GM23338 (cell line): ENCODE data around the gene MRPS5. TPM values are rescaled to one million over a fixed set of nuclear protein-coding genes. Genes with fewer than 3 reads are reported as not detected.

Experiments
- ATAC-seq: fragments of 200-7000 bp; cut with Tn5 transposase; 3 replicates; pipeline ENCODE4 v1.9.1; 2020
- DNase-seq: peaks from one replicate; pipeline ENCODE4 v3.0.0-alpha.2; 2015; ENCODE audit warnings: low spot score
- H2AFZ ChIP-seq: fragments of 200-600 bp; sonication (generic); 2 replicates; pipeline ENCODE4 v1.8.0; 2016; ENCODE audit warnings: antibody characterized with exemption, mild to moderate bottlenecking, moderate library complexity
- H3F3A ChIP-seq: fragments of 200-600 bp; sonication (generic); replicated peaks from 2 replicates; pipeline ENCODE4 v1.8.0; 2017; ENCODE audit warnings: antibody characterized with exemption, mixed run types, low read depth
- H3K27ac ChIP-seq: fragments of 200-600 bp; sonication (generic); 2 replicates; pipeline ENCODE4 v1.6.1; 2016; ENCODE audit warnings: low read depth
- H3K27me3 ChIP-seq: fragments of 200-600 bp; sonication (generic); 2 replicates; pipeline ENCODE4 v1.8.0; 2016; ENCODE audit warnings: mild to moderate bottlenecking, mixed run types, moderate library complexity; ENCODE audit not compliant: insufficient read depth
- H3K36me3 ChIP-seq: fragments of 200-600 bp; sonication (generic); 2 replicates; pipeline ENCODE4 v1.8.0; 2016; ENCODE audit warnings: mild to moderate bottlenecking; ENCODE audit not compliant: insufficient read depth
- H3K4me1 ChIP-seq: fragments of 200-600 bp; sonication (generic); 2 replicates; pipeline ENCODE4 v1.8.0; 2016; ENCODE audit warnings: mild to moderate bottlenecking, moderate library complexity; ENCODE audit not compliant: insufficient read depth
- H3K4me2 ChIP-seq: fragments of 200-600 bp; sonication (generic); 2 replicates; pipeline ENCODE4 v1.7.1; 2017; ENCODE audit warnings: mixed run types
- H3K4me3 ChIP-seq: fragments of 200-600 bp; sonication (generic); 2 replicates; pipeline ENCODE4 v1.6.1; 2016; ENCODE audit warnings: mixed run types
- H3K79me2 ChIP-seq: fragments of 200-600 bp; sonication (generic); replicated peaks from 2 replicates; pipeline ENCODE4 v1.8.0; 2017; ENCODE audit warnings: mild to moderate bottlenecking; ENCODE audit not compliant: insufficient read depth
- H3K9me2 ChIP-seq: fragments of 200-600 bp; sonication (generic); 2 replicates; pipeline ENCODE4 v1.8.0; 2017; ENCODE audit not compliant: insufficient read depth
- H4K20me1 ChIP-seq: fragments of 200-600 bp; sonication (generic); replicated peaks from 2 replicates; pipeline ENCODE4 v1.8.0; 2017; ENCODE audit warnings: mild to moderate bottlenecking; ENCODE audit not compliant: insufficient read depth
- H3K27ac Mint-ChIP-seq: 2 replicates; pipeline ENCODE4 v1.8.0; 2020; ENCODE audit warnings: inconsistent platforms, mild to moderate bottlenecking, moderate library complexity, mixed read lengths
- H3K27me3 Mint-ChIP-seq: 3 replicates; pipeline ENCODE4 v1.8.0; 2022; ENCODE audit warnings: low read depth, mild to moderate bottlenecking, moderate library complexity, mixed read lengths, inconsistent platforms; ENCODE audit not compliant: insufficient read depth, poor library complexity
- H3K36me3 Mint-ChIP-seq: 3 replicates; pipeline ENCODE4 v1.8.0; 2021; ENCODE audit warnings: low read depth, mild to moderate bottlenecking, inconsistent platforms, moderate library complexity, mixed read lengths
- H3K4me1 Mint-ChIP-seq: 3 replicates; pipeline ENCODE4 v1.8.0; 2020; ENCODE audit warnings: mild to moderate bottlenecking, inconsistent platforms, mixed read lengths
- H3K4me3 Mint-ChIP-seq: 3 replicates; pipeline ENCODE4 v1.8.0; 2021; ENCODE audit warnings: moderate library complexity, mild to moderate bottlenecking, inconsistent platforms, mixed read lengths
- H3K9me3 Mint-ChIP-seq: 3 replicates; pipeline ENCODE4 v1.8.0; 2020; ENCODE audit warnings: moderate library complexity, mild to moderate bottlenecking, inconsistent platforms, mixed read lengths
- CREB1 ChIP-seq: fragments of 250-450 bp; sonication (Bioruptor Pico); IDR thresholded peaks from 2 replicates; pipeline ENCODE4 v1.5.0; 2020; ENCODE audit warnings: low read depth, mild to moderate bottlenecking, moderate library complexity
- EZH2 ChIP-seq: fragments of 200-600 bp; sonication (generic); IDR thresholded peaks from one replicate; pipeline ENCODE4 v1.8.0; 2017; ENCODE audit warnings: antibody characterized with exemption, mild to moderate bottlenecking, low read depth; ENCODE audit not compliant: unreplicated experiment
- POLR2AphosphoS5 ChIP-seq: IDR thresholded peaks from 2 replicates; pipeline ENCODE4 v1.6.1; 2016; ENCODE audit warnings: antibody characterized with exemption, low read depth
- ZNF114 ChIP-seq: fragments of 250-450 bp; sonication (Bioruptor Pico); IDR thresholded peaks from 2 replicates; pipeline ENCODE4 v1.5.0; 2020; ENCODE audit warnings: mild to moderate bottlenecking, moderate library complexity
- ZNF331 ChIP-seq: fragments of 250-450 bp; sonication (Bioruptor Pico); IDR thresholded peaks from 2 replicates; pipeline ENCODE4 v1.5.0; 2020; ENCODE audit warnings: low read depth, mild to moderate bottlenecking, moderate library complexity
- polyA plus RNA-seq: library from polyadenylated mRNA; unstranded; fragments of >200 nt; fragmentation: Nextera tagmentation; extraction: Ambion mirVana; gene quantifications from 2 replicates; pipeline ENCODE4 v1.2.1, GENCODE V29; 2016
- total RNA-seq: library from RNA; depleted of rRNA; stranded (reverse); fragments of >200 nt; shearing (Covaris generic); gene quantifications from 2 replicates; pipeline ENCODE4 v1.2.3, GENCODE V29; 2014
- TF ChIP-seq, protein P1 (sequence below): fragments of 250-450 bp; sonication (Bioruptor Pico); IDR thresholded peaks from 2 replicates; pipeline ENCODE4 v1.5.0; 2020; ENCODE audit warnings: mild to moderate bottlenecking, moderate library complexity
- TF ChIP-seq, protein P2 (sequence below): IDR thresholded peaks from 2 replicates; pipeline ENCODE4 v1.6.1; 2016; ENCODE audit warnings: antibody characterized with exemption

MRPS5 gene
- total and polyA plus RNA-seq, 2 experiments from 2014 or later, result 51.9 to 79.0 TPM

DNA sequence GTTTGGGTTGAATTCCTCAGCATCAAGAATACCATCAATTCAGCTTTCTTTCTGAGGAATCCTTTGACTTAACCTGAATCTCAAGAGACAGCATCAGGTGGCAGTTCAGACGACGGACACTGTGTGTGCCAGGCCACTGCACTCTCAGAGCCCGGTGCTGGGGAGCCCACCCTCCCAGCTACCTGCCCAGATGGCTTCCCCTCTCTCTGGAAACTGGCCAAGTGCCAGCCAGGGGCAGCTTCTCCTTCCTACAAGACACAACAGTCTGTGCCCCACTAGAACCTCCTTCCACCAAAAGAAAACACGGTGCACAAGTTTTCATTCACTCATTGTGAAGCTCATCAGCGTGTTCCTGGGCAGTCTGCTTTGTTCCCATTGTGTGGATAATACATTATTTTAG, 67.6 kb downstream of the MRPS5 start:
- DNase-seq (no peak), ATAC-seq (no peak)
- no peak overlapping the region for H3K4me2 ChIP-seq
- Mint-ChIP-seq H3K4me3 (no peak overlapping the region), H3K27me3 (peaks cover 8% of the 10 kb centered on the region), H3K9me3 (no peaks in the 10 kb centered on the region), H3K4me1 (peaks cover 2% of the 10 kb centered on the region; the same call in 2 of the 3 replicates), H3K36me3 (no peaks in the 10 kb centered on the region), H3K27ac (no peak overlapping the region)
- H3K4me3 ChIP-seq, result no peak overlapping the region
- no peaks in the 10 kb centered on the region for H3K36me3 ChIP-seq
- no peaks in the 10 kb centered on the region for H3K27me3 ChIP-seq
- no peaks in the 10 kb centered on the region for H3F3A ChIP-seq
- no peaks in the 10 kb centered on the region for H3K79me2 ChIP-seq
- no peak overlapping the region for H3K27ac ChIP-seq
- no peaks in the 10 kb centered on the region for H3K4me1 ChIP-seq
- TF ChIP-seq, protein P1, sequence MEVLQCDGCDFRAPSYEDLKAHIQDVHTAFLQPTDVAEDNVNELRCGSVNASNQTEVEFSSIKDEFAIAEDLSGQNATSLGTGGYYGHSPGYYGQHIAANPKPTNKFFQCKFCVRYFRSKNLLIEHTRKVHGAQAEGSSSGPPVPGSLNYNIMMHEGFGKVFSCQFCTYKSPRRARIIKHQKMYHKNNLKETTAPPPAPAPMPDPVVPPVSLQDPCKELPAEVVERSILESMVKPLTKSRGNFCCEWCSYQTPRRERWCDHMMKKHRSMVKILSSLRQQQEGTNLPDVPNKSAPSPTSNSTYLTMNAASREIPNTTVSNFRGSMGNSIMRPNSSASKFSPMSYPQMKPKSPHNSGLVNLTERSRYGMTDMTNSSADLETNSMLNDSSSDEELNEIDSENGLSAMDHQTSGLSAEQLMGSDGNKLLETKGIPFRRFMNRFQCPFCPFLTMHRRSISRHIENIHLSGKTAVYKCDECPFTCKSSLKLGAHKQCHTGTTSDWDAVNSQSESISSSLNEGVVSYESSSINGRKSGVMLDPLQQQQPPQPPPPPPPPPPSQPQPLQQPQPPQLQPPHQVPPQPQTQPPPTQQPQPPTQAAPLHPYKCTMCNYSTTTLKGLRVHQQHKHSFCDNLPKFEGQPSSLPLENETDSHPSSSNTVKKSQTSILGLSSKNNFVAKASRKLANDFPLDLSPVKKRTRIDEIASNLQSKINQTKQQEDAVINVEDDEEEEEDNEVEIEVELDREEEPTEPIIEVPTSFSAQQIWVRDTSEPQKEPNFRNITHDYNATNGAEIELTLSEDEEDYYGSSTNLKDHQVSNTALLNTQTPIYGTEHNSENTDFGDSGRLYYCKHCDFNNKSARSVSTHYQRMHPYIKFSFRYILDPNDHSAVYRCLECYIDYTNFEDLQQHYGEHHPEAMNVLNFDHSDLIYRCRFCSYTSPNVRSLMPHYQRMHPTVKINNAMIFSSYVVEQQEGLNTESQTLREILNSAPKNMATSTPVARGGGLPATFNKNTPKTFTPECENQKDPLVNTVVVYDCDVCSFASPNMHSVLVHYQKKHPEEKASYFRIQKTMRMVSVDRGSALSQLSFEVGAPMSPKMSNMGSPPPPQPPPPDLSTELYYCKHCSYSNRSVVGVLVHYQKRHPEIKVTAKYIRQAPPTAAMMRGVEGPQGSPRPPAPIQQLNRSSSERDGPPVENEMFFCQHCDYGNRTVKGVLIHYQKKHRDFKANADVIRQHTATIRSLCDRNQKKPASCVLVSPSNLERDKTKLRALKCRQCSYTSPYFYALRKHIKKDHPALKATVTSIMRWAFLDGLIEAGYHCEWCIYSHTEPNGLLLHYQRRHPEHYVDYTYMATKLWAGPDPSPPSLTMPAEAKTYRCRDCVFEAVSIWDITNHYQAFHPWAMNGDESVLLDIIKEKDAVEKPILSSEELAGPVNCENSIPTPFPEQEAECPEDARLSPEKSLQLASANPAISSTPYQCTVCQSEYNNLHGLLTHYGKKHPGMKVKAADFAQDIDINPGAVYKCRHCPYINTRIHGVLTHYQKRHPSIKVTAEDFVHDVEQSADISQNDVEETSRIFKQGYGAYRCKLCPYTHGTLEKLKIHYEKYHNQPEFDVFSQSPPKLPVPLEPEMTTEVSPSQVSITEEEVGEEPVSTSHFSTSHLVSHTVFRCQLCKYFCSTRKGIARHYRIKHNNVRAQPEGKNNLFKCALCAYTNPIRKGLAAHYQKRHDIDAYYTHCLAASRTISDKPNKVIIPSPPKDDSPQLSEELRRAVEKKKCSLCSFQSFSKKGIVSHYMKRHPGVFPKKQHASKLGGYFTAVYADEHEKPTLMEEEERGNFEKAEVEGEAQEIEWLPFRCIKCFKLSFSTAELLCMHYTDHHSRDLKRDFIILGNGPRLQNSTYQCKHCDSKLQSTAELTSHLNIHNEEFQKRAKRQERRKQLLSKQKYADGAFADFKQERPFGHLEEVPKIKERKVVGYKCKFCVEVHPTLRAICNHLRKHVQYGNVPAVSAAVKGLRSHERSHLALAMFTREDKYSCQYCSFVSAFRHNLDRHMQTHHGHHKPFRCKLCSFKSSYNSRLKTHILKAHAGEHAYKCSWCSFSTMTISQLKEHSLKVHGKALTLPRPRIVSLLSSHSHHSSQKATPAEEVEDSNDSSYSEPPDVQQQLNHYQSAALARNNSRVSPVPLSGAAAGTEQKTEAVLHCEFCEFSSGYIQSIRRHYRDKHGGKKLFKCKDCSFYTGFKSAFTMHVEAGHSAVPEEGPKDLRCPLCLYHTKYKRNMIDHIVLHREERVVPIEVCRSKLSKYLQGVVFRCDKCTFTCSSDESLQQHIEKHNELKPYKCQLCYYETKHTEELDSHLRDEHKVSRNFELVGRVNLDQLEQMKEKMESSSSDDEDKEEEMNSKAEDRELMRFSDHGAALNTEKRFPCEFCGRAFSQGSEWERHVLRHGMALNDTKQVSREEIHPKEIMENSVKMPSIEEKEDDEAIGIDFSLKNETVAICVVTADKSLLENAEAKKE (CRISPR knock-in tag), result no peak
- TF ChIP-seq ZNF114, result no peak
- TF ChIP-seq CREB1, result no peak
- TF ChIP-seq EZH2, result no peak
- TF ChIP-seq ZNF331 (CRISPR knock-in tag), result no peak
- no peak for TF ChIP-seq POLR2AphosphoS5
- TF ChIP-seq, protein P2, sequence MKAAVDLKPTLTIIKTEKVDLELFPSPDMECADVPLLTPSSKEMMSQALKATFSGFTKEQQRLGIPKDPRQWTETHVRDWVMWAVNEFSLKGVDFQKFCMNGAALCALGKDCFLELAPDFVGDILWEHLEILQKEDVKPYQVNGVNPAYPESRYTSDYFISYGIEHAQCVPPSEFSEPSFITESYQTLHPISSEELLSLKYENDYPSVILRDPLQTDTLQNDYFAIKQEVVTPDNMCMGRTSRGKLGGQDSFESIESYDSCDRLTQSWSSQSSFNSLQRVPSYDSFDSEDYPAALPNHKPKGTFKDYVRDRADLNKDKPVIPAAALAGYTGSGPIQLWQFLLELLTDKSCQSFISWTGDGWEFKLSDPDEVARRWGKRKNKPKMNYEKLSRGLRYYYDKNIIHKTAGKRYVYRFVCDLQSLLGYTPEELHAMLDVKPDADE, result no peak
- H3K9me2 ChIP-seq, result no peaks in the 10 kb centered on the region
- H2AFZ ChIP-seq, result no peak overlapping the region; the same call in 1 of the 2 replicates
- H4K20me1 ChIP-seq, result no peaks in the 10 kb centered on the region
